Choroid plexus epithelial cell (primary cell): ENCODE measurements around the gene SYAP1.
"Not testable (repeated sequence)": the region's sequence is repeated elsewhere in the genome, so short reads cannot be mapped to it uniquely, and the experiment has no call there.

Experiments used
- DNase-seq: peaks from one replicate; pipeline ENCODE4 v3.0.0-alpha.2; 2010; ENCODE audit warnings: low read depth
- H3K4me3 ChIP-seq: 2 replicates; pipeline ENCODE4 v1.5.1; 2011; ENCODE audit warnings: low read depth, mild to moderate bottlenecking, control low read depth, low read length, moderate library complexity
- TF ChIP-seq, protein P1 (sequence below): conservative IDR thresholded peaks from 2 replicates; pipeline ENCODE4 v1.5.1; 2011; ENCODE audit warnings: low read depth, mild to moderate bottlenecking, control low read depth, inconsistent platforms, low read length, moderate library complexity

The SYAP1 gene

DNA sequence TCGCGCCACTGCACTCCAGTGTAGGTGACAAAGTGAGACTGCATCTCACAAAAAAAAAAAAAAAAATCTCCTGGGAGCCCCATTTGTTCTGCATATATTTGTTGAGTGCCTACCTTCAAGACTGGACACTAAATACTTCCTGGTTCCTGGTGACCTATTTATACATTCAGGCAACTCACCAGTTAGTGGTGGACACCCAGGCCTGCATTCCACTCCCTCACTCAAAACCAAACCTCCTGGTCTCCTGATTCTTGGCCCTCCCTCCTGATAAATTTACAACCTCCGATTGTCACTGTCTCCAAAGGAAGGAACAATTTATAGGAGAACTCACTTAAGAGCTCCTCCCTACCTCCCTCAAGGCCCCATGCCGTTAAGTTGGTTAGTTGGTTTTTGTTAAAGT, 3.1 kb downstream of the SYAP1 start:
- TF ChIP-seq, protein P1, sequence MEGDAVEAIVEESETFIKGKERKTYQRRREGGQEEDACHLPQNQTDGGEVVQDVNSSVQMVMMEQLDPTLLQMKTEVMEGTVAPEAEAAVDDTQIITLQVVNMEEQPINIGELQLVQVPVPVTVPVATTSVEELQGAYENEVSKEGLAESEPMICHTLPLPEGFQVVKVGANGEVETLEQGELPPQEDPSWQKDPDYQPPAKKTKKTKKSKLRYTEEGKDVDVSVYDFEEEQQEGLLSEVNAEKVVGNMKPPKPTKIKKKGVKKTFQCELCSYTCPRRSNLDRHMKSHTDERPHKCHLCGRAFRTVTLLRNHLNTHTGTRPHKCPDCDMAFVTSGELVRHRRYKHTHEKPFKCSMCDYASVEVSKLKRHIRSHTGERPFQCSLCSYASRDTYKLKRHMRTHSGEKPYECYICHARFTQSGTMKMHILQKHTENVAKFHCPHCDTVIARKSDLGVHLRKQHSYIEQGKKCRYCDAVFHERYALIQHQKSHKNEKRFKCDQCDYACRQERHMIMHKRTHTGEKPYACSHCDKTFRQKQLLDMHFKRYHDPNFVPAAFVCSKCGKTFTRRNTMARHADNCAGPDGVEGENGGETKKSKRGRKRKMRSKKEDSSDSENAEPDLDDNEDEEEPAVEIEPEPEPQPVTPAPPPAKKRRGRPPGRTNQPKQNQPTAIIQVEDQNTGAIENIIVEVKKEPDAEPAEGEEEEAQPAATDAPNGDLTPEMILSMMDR = no peak
- DNase-seq = no peak
- no peak overlapping the region for H3K4me3 ChIP-seq

DNA sequence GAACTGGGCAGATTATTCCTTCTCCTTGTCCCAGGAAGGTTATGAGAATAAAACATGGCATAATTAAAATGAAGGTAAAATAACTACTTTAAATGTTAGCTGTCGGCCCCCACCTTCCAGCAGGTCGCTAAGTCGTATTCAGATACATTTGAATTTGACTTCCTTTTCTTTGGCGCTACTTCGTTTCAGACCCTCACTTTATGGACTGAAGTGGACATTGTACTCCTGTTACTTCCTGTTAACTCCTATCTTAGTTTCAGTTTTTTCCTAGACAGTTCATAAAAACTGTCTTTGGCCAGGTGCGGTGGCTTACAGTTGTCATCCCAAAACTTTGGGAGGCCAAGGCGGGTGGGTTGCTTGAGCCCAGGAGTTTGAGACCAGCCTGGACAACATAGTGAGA, 5.7 kb downstream of the SYAP1 start:
- no peak overlapping the region for H3K4me3 ChIP-seq
- no peak for DNase-seq
- TF ChIP-seq, protein P1 = no peak

DNA sequence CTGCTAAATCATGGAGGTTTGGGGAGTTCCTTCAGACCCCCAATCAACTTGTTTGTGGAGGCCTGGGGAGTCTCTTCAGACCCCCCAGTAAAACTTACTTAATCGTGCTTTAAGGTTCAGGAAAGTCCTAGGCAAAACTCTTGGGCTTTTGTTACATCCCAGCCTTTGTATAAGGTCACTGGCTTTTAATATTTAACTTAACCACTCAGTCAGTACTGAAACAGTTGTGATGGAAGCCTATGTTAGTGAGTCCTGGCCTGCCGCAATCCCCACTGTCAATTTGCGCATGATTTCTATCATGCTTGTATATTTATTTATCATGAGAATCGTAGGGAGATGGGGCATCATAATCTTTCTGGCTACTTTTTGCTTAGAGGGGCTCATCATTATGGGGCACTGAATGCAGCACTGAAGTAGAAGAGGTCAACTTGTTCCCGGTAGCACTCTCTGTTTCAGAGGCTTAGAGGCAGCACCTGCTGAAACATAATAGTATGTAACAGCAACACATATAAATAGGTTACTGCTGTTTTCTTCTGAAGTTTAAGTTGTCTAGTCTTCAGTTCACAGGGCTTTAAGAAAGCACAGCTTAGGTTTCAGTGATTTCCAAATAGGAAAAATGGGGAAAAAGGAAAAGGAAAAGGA, 7.1 kb downstream of the SYAP1 start:
- DNase-seq, H3K4me3 ChIP-seq: not testable (repeated sequence)

DNA sequence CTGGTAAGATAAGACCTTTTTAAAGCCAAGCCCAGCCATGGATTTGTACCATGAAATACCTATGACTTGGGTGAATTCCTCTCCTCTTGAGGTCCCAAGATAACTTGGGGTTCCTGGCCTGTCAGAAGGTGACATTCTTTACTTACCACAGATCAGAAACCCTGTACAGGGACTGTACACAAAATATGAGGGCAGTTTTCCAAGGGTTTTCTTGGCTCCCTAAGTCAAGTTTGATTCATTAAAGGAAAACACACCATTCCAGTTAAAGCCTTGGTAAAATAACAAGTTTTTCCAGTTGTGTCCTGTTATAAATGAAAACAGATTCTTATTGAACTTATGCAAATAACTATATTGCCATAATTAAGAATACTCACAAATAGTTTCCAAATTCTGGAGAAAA, 8.2 kb downstream of the SYAP1 start:
- H3K4me3 ChIP-seq = no peak overlapping the region
- TF ChIP-seq, protein P1 = no peak
- DNase-seq = no peak

DNA sequence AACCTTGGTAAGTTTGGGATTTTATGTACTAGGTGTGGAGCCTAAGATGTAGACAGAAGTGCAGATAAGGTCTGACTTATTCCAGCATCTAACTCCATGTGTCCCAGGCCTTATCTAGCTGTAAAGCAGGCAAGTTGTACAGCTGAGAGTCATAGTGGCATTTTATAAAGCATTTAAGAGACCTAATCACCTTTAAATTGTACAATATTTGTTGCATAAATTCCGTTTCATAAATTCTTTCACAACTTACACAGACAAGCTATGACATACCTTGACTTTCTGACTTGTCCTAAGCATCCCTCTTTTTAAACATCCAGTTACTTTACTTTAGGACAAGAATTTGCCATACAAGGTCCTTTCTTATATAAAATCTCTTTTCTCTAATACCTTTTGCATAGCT, 11.0 kb downstream of the SYAP1 start:
- no peak overlapping the region for H3K4me3 ChIP-seq
- DNase-seq = no peak
- TF ChIP-seq, protein P1 = no peak

DNA sequence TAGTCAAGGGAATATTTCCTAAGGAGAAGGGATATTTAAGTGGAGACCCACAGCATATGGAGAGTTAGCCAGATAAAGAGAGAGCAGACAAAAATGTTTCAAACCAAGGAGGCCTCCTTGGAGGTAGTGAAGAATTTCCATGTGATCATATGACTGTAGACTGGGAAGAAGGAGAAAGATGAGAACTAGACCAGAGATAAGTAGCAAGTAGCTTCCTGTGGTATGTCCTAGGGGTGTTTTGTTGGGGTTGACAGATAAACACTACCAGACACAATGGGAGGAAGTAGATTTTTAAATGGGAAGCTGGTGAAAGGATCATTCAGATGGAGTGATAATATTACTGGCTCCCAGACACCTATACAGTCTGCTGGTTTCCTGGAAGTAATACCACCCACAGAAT, 13.6 kb downstream of the SYAP1 start:
- no peak for DNase-seq
- H3K4me3 ChIP-seq = no peak overlapping the region
- TF ChIP-seq, protein P1 = no peak

DNA sequence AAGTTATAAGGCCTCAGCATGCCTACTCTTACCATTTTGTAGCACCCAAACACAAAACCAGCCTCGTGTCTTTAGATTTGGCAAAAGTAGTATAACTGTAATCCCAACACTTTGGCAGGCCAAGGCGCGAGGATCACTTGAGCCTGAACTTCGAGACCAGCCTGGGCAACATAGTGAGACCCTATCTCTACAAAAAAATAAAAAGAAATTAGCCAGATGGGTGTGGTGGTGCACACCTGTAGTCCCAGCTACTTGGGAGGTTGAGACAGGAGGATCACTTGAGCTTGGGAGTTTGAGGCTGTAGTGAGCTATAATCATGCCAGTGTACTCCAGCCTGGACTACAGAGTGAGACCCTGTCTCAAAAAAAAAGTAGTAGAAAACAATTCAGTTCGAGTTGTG, 17.6 kb downstream of the SYAP1 start:
- TF ChIP-seq, protein P1 = no peak
- no peak for DNase-seq
- no peak overlapping the region for H3K4me3 ChIP-seq
